Loucy (cell line): ENCODE results near the gene CCDC9.
A peak's percentile ranks its signal among the peaks of the same experiment; 100 is the strongest.
"Not testable (repeated sequence)": the region's sequence is repeated elsewhere in the genome, so short reads cannot be mapped to it uniquely, and the experiment has no call there.

Source experiments
- H2AFZ ChIP-seq: fragments of 200-600 bp; sonication (generic); 2 replicates; pipeline ENCODE4 v1.6.0; 2016; ENCODE audit warnings: antibody characterized with exemption, mild to moderate bottlenecking, low read length, moderate library complexity
- H3F3A ChIP-seq: fragments of 200-600 bp; 2 replicates; pipeline ENCODE4 v1.6.0; 2016; ENCODE audit warnings: antibody characterized with exemption, low read depth, mild to moderate bottlenecking
- H3K27me3 ChIP-seq: fragments of 200-600 bp; sonication (generic); 2 replicates; pipeline ENCODE4 v1.6.1; 2014; ENCODE audit warnings: low read length, mild to moderate bottlenecking; ENCODE audit not compliant: insufficient read depth, poor library complexity, severe bottlenecking
- H3K36me3 ChIP-seq: fragments of 200-600 bp; sonication (generic); 2 replicates; pipeline ENCODE4 v1.6.1; 2016; ENCODE audit warnings: low read length; ENCODE audit not compliant: insufficient read depth
- H3K4me1 ChIP-seq: fragments of 200-600 bp; sonication (generic); 2 replicates; pipeline ENCODE4 v1.5.1; 2014; ENCODE audit warnings: low read length, mild to moderate bottlenecking; ENCODE audit not compliant: insufficient read depth, poor library complexity, severe bottlenecking
- H3K4me2 ChIP-seq: fragments of 200-600 bp; sonication (generic); 2 replicates; pipeline ENCODE4 v1.6.0; 2014; ENCODE audit warnings: antibody characterized with exemption, low read length, low read depth, mild to moderate bottlenecking; ENCODE audit not compliant: poor library complexity, severe bottlenecking
- H3K4me3 ChIP-seq: fragments of 200-600 bp; sonication (generic); 2 replicates; pipeline ENCODE4 v1.5.1; 2014; ENCODE audit warnings: low read length, mild to moderate bottlenecking, mixed read lengths; ENCODE audit not compliant: poor library complexity, severe bottlenecking
- H3K79me2 ChIP-seq: fragments of 200-600 bp; sonication (generic); 2 replicates; pipeline ENCODE4 v1.6.1; 2014; ENCODE audit warnings: low read length; ENCODE audit not compliant: insufficient read depth
- H3K9ac ChIP-seq: fragments of 200-600 bp; sonication (generic); 2 replicates; pipeline ENCODE4 v1.6.0; 2014; ENCODE audit warnings: mild to moderate bottlenecking, low read depth, low read length, moderate library complexity; ENCODE audit not compliant: poor library complexity, severe bottlenecking
- H3K9me2 ChIP-seq: fragments of 200-600 bp; sonication (generic); replicated peaks from 2 replicates; pipeline ENCODE4 v1.6.1; 2016; ENCODE audit warnings: low read depth, low read length, mixed read lengths
- H3K9me3 ChIP-seq: fragments of 200-600 bp; sonication (generic); 2 replicates; pipeline ENCODE4 v1.6.1; 2014; ENCODE audit warnings: mild to moderate bottlenecking, antibody characterized with exemption, low read length, low read depth; ENCODE audit not compliant: insufficient read depth
- H4K20me1 ChIP-seq: fragments of 200-600 bp; sonication (generic); 2 replicates; pipeline ENCODE4 v1.6.0; 2014; ENCODE audit warnings: antibody characterized with exemption, low read length, mild to moderate bottlenecking; ENCODE audit not compliant: insufficient read depth, poor library complexity, severe bottlenecking
- CTCF ChIP-seq: fragments of 200-600 bp; sonication (generic); conservative IDR thresholded peaks from 2 replicates; pipeline ENCODE4 v1.5.1; 2014; ENCODE audit warnings: mild to moderate bottlenecking, antibody characterized with exemption, low read length
- EZH2phosphoT487 ChIP-seq: fragments of 200-600 bp; IDR thresholded peaks from 2 replicates; pipeline ENCODE4 v1.6.1; 2018; ENCODE audit warnings: antibody characterized with exemption, mild to moderate bottlenecking, moderate library complexity, borderline replicate concordance

CCDC9 gene

GRCh38 chr19:47243776-47244547, 12.4 kb upstream of the CCDC9 start:
- H4K20me1 ChIP-seq = no peaks in the 10 kb centered on the region
- H3K9me3 ChIP-seq = no peaks in the 10 kb centered on the region
- peak overlapping the region; percentile 58 for H3K4me2 ChIP-seq
- H3K4me1 ChIP-seq = peaks cover 16% of the 10 kb centered on the region
- TF ChIP-seq CTCF (peak; percentile 89), EZH2phosphoT487 (no peak)
- peak overlapping the region; percentile 55 for H3K9ac ChIP-seq
- no peaks in the 10 kb centered on the region for H3K36me3 ChIP-seq
- H2AFZ ChIP-seq = peak overlapping the region; percentile 56
- H3K4me3 ChIP-seq = peak overlapping the region; percentile 49
- H3F3A ChIP-seq = peaks cover 4% of the 10 kb centered on the region; the same call in 1 of the 2 replicates
- peaks cover 4% of the 10 kb centered on the region for H3K27me3 ChIP-seq
- H3K9me2 ChIP-seq = no peaks in the 10 kb centered on the region
- H3K79me2 ChIP-seq = no peaks in the 10 kb centered on the region

- Histone ChIP-seq H4K20me1 (no peaks in the 10 kb centered on the region), H3K79me2 (no peaks in the 10 kb centered on the region), H3K4me1 (peaks cover 13% of the 10 kb centered on the region), H3K9me2 (no peaks in the 10 kb centered on the region), H3K9ac (no peak overlapping the region), H3F3A (peaks cover 4% of the 10 kb centered on the region; the same call in 1 of the 2 replicates), H3K4me2 (no peak overlapping the region), H3K9me3 (no peaks in the 10 kb centered on the region), H3K27me3 (peaks cover 4% of the 10 kb centered on the region), H3K4me3 (no peak overlapping the region), H2AFZ (no peak overlapping the region), H3K36me3 (no peaks in the 10 kb centered on the region)
- TF ChIP-seq EZH2phosphoT487 = no peak
- TF ChIP-seq CTCF = peak; percentile 95
Measured at GRCh38 chr19:47247308-47247990, 8.9 kb upstream of the CCDC9 start.

GRCh38 chr19:47253016-47253415, 3.3 kb upstream of the CCDC9 start:
- H3K79me2 ChIP-seq, H3K36me3 ChIP-seq, H3K9me2 ChIP-seq, H3K27me3 ChIP-seq, H3K9ac ChIP-seq, H4K20me1 ChIP-seq, H3F3A ChIP-seq, H3K4me2 ChIP-seq, H2AFZ ChIP-seq, H3K4me3 ChIP-seq, H3K9me3 ChIP-seq: not testable (repeated sequence)
- peaks cover 14% of the 10 kb centered on the region for H3K4me1 ChIP-seq
